ENCODE results near the gene NFIB.

Gene NFIB

GRCh38 chr9:14179449-14179848 is 134.5 kb downstream of the NFIB start:
- no peak for DNase-seq

DNA sequence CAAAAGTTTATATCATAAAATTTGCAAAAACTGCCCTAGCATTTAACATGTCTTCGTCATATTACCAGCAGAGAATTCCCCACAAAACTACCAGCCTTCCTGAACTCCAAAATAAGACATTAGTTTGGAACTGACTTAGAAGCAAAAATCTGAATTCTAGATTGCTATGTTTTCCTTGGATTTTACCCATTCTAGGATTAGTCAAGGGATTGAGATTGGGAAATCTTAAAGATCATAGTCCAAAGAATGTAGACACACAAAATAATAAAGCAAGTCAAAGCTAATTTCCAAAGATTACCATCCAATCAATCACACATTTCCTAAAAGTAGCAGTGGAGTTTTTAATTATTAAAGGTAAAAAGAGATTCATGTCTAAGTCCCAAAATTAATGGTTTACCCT is 138.2 kb downstream of the NFIB start:
- DNase-seq: no peak

DNA sequence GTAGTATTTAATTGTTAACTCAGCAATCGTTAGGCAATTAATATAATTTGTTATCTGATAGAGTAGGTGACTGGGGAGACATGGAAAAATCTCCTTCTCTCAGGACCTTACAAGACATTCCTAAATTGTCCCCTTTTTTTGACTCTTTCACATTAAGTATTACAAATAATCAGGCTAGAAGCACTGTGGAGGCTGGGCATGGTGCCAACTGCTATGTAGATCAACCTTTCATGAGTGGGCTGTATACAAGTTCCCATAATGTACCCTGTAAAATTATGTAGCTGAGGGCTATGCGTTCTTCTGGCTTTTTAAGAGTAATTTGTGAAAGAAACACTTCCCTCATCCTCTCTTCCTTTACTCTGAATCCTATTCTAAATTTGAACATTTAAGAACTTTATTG is 140.2 kb downstream of the NFIB start:
- DNase-seq: no peak

- no peak for DNase-seq
Observed at GRCh38 chr9:14170973-14171596, 142.9 kb downstream of the NFIB start.

- no peak for DNase-seq
Observed at GRCh38 chr9:14170392-14170931, 143.5 kb downstream of the NFIB start.

GRCh38 chr9:14168381-14168780 is 145.6 kb downstream of the NFIB start:
- no peak for DNase-seq

DNA sequence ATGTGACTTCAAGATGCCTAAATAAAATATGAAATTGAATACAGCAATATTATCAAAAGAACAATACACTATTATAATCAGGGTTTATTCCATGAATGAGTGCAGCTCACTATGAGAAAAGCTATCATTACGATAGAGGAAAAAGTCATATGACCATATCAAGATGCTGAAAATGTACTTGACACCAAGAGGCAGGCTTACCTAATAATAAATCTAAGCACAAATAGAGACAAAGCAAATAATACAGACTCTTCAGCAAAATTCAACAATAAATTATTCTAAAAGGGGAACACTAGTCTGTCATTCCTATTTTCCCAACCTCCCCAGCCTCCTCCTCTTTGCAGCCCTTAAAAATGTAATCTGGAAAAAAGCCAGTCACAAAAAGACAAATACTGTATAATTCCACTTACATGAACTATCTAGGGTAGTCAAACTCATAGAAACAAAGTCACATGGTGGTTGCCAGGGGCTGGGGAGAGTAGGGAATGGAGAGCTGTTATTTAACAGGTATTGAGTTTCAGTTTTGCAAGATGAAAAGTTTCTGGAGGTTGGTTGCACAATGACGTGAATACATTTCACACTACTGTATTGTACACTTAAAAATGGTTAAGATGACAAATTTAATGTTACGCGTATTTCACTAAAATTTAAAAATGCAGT is 148.4 kb downstream of the NFIB start:
- peak; percentile 10 for DNase-seq

- DNase-seq: no peak
Observed at GRCh38 chr9:14164908-14165307, 149.0 kb downstream of the NFIB start.

- peak; percentile 47 for DNase-seq
Observed at GRCh38 chr9:14159440-14160216, 154.3 kb downstream of the NFIB start.

DNA sequence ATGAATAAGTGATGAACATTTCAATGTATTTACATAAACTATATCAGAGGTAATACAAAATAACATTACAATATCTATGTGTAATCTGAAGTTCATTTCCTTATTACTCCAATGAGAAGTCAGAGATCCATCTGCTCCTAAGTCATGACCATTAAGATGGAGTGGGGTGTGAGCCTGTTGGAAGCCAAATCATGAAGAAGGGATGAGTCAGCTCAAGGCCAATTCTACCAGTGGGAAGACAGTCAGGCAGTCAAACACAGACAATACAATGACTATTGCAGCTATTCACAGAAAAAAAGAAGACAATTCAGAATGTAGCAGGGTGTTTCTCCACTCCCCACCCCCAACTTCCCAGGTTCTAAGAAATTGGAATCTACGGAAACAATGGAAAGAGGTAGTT is 155.0 kb downstream of the NFIB start:
- no peak for DNase-seq

- no peak for DNase-seq
Observed at GRCh38 chr9:14158136-14158813, 155.7 kb downstream of the NFIB start.

GRCh38 chr9:14157191-14157590 is 156.8 kb downstream of the NFIB start:
- DNase-seq: no peak

DNA sequence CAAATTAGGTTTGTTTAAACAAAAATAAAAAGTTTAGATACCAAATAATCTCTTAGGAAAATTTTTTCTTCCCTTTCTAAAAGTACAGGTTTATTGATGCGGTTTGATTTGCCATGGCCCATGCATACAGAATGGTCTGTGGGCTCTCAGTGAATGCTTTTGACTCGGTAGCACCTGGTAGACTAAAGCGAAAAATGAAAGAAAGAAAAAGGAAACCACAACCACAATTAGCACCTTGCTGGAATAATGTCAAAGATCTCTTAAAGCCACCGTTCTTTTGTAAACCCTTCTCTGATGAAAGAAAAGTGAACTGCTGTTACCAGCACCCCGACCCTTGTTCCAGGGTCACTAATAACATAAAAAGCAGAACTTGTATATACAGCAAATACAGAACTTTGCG is 157.9 kb downstream of the NFIB start:
- no peak for DNase-seq

- no peak for DNase-seq
Observed at GRCh38 chr9:14155237-14155636, 158.7 kb downstream of the NFIB start.

GRCh38 chr9:14153310-14153720 is 160.6 kb downstream of the NFIB start:
- no peak for DNase-seq

DNA sequence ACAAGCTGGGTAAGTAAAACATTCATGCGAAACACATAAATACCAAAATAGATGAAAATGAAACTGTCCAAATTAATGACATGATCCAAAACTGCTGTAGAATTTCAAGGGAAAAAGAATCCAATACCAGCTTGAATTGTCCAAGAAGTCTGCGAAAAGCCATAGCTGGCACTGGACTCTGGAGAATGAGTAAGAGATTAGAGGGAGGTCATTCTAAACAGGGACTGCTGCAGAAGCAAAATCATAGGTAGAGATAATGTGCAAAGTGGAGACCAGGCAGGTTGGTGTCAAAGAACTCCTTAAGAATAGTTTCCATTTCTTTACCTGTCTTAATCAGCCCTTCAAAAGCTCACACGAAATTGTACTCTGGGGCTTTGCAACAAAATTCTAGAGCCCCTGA is 162.5 kb downstream of the NFIB start:
- no peak for DNase-seq

DNA sequence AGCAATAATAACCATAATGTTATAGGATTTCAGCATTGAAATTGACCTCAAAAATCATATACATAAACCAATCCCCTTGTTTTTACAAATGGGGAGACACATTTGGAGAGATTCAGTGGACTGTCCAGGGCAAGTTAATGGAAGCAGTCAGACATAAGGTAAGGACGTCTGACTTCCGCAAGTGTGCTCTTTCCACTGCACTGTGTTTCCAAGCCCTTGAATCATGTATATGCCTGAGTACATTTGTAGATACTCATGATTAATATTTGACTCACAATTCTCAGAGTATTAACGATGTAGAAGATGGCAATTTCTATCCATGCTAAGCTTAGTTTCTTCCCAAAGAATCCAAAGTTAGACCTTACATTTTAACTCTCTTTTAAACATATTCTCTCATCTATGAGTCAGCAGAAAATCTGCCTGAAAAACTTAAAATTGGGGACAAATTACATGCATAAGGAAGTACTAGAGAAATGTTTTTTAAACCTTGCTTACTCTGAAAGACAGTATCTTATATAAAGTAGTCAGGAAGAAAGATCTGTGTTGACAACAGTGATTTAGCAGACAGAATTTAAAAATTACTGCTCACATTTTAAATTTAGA is 165.3 kb downstream of the NFIB start:
- no peak for DNase-seq

DNA sequence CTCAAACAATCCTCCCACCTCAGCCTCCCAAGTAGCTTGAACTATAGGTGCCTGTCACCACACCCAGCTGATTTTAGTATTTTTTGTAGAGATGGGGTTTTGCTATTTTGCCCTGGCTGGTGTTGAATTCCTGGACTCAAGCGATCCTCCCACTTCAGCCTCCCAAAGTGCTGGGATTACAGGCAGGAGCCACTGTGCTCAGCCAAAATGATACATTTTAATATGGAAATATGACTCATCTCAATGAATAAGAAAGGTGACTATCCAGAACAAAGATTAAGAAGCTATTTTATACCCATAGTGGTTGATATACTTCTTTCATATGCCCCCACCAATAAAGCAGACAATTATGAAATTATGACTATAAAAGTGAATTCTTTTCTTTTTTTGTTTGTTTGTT is 166.2 kb downstream of the NFIB start:
- DNase-seq: no peak

DNA sequence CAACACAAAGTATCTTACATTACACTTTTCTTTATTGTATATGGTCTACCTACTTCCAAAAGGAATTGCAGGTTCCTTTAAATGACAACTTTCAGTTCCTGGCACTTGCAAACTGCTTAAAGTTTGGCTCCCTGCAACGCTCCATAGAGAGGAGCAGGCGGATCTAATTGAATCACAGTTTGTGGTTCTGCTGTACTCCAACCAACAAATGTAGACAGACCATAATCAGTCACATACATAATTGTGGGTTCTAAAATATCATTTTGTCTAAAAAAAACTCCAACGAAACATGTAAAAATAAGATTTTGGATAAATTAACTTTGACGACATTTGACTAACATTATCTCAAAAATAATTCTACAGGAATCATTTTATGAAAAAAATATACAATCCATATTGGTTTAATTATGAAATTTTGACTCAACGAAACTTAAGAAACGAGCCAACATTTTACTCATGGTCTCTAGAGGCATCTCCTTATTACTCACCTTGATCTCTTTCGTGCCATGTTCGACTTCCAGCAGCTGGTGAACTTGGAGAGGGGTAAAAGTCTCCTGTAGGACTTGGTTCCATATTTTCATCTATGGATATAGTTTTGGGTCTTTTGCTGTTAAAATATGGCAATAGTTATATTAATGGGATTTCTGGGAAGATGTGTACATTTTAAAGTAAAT is 167.6 kb downstream of the NFIB start:
- DNase-seq: no peak

DNA sequence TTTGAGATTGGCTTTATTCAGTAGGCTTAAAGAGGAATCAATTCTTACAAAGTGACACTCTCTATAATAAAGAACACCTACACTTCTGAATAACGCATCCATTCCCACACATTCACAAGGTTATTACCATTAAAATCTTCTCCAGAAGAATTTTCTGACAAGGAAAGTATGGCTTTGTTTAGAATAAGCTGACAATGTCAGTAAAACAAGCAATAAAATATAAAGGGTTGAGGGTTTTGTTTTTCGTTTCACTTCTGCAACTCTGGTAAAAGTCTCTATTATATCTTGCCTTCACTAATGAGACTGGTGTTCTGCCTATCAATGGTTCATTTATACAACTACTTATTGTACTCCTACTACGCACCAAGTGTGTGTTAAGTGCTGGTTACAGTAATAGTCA is 169.7 kb downstream of the NFIB start:
- no peak for DNase-seq

DNA sequence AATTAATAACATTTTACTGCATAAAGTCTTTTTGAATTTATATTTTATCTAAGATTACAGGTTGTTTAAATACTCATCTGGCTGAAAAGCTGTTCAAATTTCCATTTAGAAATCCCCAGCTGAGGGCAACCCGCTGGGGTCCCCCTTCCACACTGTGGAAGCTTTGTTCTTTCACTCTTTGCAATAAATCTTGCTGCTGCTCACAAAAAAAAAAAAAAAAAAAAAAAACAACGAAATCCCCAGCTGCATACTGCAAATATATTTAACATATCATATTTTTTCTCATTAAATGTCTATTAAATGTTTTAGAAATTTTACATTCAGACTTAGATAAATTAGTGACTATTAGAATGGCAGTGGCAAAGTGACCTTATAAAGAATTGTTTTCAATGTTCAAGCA is 172.2 kb downstream of the NFIB start:
- no peak for DNase-seq

GRCh38 chr9:14140096-14140697 is 173.7 kb downstream of the NFIB start:
- no peak for DNase-seq

All from NCI-H2171 treated with DMSO at 0.1 percent for 48 hours (cell line).